ENCODE measurements around the gene UFM1.
"Not testable (repeated sequence)": the region's sequence is repeated elsewhere in the genome, so short reads cannot be mapped to it uniquely, and the experiment has no call there.

The UFM1 gene

GRCh38 chr13:38349390-38350113 lies at the start of gene UFM1:
TSS of gene UFM1 (plus strand) at chr13:38349851. CDS start at chr13:38349920, 69 bp downstream.
- TF ChIP-seq CTCF (IDR thresholded peaks at IDR 0.05) (no peak), ZFX (IDR thresholded peaks at IDR 0.05; ENCODE audit: borderline replicate concordance) (no peak)

GRCh38 chr13:38301236-38301635 lies 48.4 kb upstream of the UFM1 start:
- H3K27ac ChIP-seq, result no peak overlapping the region
- no peak for TF ChIP-seq ZFX (IDR thresholded peaks at IDR 0.05; ENCODE audit: borderline replicate concordance)

More at GRCh38 chr13:38349390-38350113, at the start of gene UFM1:
- H3K27ac ChIP-seq, result peak within 1 kb of the TSS; percentile 83

GRCh38 chr13:38303816-38304320 lies 45.8 kb upstream of the UFM1 start:
- no peak for TF ChIP-seq ZFX (IDR thresholded peaks at IDR 0.05; ENCODE audit: borderline replicate concordance)
- no peak for TF ChIP-seq CTCF (IDR thresholded peaks at IDR 0.05)

GRCh38 chr13:38308736-38309135 lies 40.9 kb upstream of the UFM1 start:
- TF ChIP-seq CTCF (IDR thresholded peaks at IDR 0.05) (no peak), ZFX (IDR thresholded peaks at IDR 0.05; ENCODE audit: borderline replicate concordance) (no peak)
- H3K27ac ChIP-seq, result no peak overlapping the region

More at GRCh38 chr13:38303816-38304320, 45.8 kb upstream of the UFM1 start:
- H3K27ac ChIP-seq, result no peak overlapping the region

- H3K27ac ChIP-seq, result no peak overlapping the region
- TF ChIP-seq ZFX (IDR thresholded peaks at IDR 0.05; ENCODE audit: borderline replicate concordance) (no peak), CTCF (IDR thresholded peaks at IDR 0.05) (no peak)
These were observed 40.3 kb upstream of the UFM1 start for GRCh38 chr13:38309397-38309796.

GRCh38 chr13:38311175-38311574 lies 38.5 kb upstream of the UFM1 start:
- H3K27ac ChIP-seq, result not testable (repeated sequence)

- H3K27ac ChIP-seq, result no peak overlapping the region
- TF ChIP-seq ZFX (IDR thresholded peaks at IDR 0.05; ENCODE audit: borderline replicate concordance), result no peak
- TF ChIP-seq CTCF (IDR thresholded peaks at IDR 0.05), result no peak
These were observed 33.5 kb upstream of the UFM1 start for GRCh38 chr13:38316129-38316528.

GRCh38 chr13:38321654-38322053 lies 28.0 kb upstream of the UFM1 start:
- no peak overlapping the region for H3K27ac ChIP-seq
- no peak for TF ChIP-seq CTCF (IDR thresholded peaks at IDR 0.05)
- no peak for TF ChIP-seq ZFX (IDR thresholded peaks at IDR 0.05; ENCODE audit: borderline replicate concordance)

Measured in 22Rv1 (cell line).